ENCODE results near the gene MIEF1. TPM values are rescaled to one million over a fixed set of nuclear protein-coding genes. Genes with fewer than 3 reads are reported as not detected.
A peak's percentile ranks its signal among the peaks of the same experiment; 100 is the strongest.
"Not testable (repeated sequence)": the region's sequence is repeated elsewhere in the genome, so short reads cannot be mapped to it uniquely, and the experiment has no call there.

The MIEF1 gene
- total and polyA plus RNA-seq, 5 donors: 9.0 to 22.2 (median 17.2) TPM

DNA sequence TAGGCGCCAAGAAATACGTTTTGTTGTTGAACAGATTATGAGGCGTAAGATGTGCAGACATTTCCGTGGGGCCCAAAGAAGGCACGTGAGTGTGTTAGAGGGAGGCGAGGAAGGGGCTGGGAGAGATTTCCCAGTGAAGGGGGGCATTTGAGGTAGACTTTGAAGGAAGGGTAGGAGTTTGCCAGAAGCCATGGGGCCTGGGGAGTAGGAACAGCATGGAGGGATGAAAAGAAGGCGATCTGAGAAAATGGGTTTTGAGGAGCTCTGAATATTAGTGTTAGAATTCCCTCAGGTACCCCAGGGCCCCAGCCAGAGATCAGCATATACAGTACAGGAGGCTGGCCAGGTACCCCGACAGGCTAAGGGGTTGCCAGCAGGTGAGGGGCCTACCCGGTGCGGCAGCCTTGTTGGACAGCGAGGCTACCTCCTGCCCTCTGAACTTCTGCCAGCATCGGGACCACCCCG is 414 bp upstream of the MIEF1 start:
- intact Hi-C loops (cut with DNase I): loop anchor here in 1 of 4 donors (10.0 kb wide), 1 partner anchor 117 kb away; no protein-coding TSS in a partner anchor
- DNase-seq (peak in 1 of 3 donors; percentile 16), ATAC-seq (no peak)
- H3K9me3 ChIP-seq (ENCODE audit: control insufficient read depth, low read length): no peaks in the 10 kb centered on the region
- no peaks in the 10 kb centered on the region for H3K27me3 ChIP-seq (ENCODE audit: control insufficient read depth, insufficient read depth)
- 25% methylated on average over 13 of the region's 13 CpGs for WGBS
- H3K4me1 ChIP-seq (ENCODE audit: control insufficient read depth, insufficient read depth, low read length): peaks cover 8% of the 10 kb centered on the region
- peak overlapping the region; percentile 86 for H3K4me3 ChIP-seq (ENCODE audit: low read length)
- H3K27ac ChIP-seq (ENCODE audit: low read length): peak overlapping the region; percentile 95

DNA sequence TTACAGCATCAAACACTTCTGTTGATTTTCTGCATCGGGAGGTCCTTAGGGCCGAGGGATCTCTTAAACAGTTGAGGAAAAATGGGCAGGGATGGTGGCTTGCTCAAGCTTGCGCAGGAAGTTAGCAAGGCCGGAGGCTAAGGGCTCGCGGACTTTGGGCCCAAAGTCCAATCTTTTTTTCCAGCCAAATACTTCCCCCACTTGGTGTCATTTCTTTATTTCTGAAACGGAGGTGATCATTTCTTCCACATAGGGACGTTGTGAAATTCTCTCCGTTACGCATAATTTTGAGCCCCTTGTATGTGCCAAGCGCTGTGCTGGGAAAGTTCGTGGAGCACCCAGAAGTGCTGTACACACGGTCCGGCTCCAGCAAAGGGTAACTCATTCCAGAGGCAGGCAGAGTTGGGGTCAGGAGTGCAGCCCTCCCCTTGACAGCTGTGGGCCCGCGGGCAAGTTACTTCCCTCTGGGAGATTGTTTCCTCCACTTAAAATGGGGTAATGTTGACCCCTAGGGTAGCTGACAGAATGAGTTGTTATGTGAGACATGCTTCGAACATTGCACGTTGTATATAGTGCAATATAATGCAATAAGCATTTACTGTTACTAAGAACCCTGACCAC is 809 bp downstream of the MIEF1 start:
- 7% methylated on average over 18 of the region's 18 CpGs for WGBS
- ATAC-seq (no peak), DNase-seq (peak in 2 of 3 donors; percentile 26 to 35)
- Histone ChIP-seq H3K27ac (ENCODE audit: low read length) (peak overlapping the region; percentile 80), H3K4me3 (ENCODE audit: low read length) (peak overlapping the region; percentile 86), H3K27me3 (ENCODE audit: control insufficient read depth, insufficient read depth) (no peaks in the 10 kb centered on the region), H3K9me3 (ENCODE audit: control insufficient read depth, low read length) (no peaks in the 10 kb centered on the region), H3K4me1 (ENCODE audit: control insufficient read depth, insufficient read depth, low read length) (peaks cover 8% of the 10 kb centered on the region)
- intact Hi-C loops (cut with DNase I): loop anchor here in 1 of 4 donors (10.0 kb wide), 1 partner anchor 118 kb away; no protein-coding TSS in a partner anchor

DNA sequence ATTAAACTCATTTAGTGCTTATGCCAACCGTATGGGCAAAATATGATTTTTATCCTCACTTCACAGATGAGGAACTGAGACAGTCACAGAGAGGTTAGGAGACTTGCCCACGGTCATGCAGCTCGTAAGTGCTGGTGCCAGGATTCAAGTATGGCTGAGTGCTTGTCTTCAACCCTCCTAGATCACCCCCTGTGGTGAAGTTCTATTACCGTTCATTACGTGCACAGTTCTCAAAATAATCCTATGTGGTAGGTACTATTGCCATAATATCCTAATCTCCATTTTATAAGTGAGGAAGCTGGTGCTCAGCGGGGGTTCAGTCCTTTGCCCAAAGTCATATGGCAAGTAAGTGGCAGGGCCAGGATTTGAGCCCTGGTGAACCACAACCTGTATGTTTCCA is 1.5 kb downstream of the MIEF1 start:
- Histone ChIP-seq H3K9me3 (ENCODE audit: control insufficient read depth, low read length) (no peaks in the 10 kb centered on the region), H3K4me3 (ENCODE audit: low read length) (peak overlapping the region; percentile 86), H3K4me1 (ENCODE audit: control insufficient read depth, insufficient read depth, low read length) (peaks cover 6% of the 10 kb centered on the region), H3K27me3 (ENCODE audit: control insufficient read depth, insufficient read depth) (no peaks in the 10 kb centered on the region), H3K27ac (ENCODE audit: low read length) (no peak overlapping the region)
- WGBS: 63% methylated on average over 6 of the region's 6 CpGs
- intact Hi-C loops (cut with DNase I): loop anchor here in 1 of 4 donors (10.0 kb wide), 1 partner anchor 119 kb away; no protein-coding TSS in a partner anchor
- no peak for ATAC-seq
- DNase-seq: no peak

DNA sequence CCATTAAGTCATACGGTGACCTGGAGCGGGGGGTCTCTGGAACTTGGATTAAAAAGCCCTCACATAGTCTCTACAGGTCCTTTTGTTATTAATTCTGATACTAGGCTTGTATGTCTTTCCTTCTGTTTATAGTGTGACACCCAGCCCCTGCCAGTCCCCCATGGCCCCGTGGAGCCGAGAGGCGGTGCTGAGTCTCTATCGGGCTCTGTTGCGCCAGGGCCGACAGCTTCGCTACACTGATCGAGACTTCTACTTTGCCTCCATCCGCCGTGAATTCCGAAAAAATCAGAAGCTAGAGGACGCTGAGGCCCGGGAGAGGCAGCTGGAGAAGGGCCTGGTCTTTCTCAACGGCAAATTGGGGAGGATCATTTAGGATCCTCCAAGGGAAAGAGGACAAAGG is 2.0 kb downstream of the MIEF1 start:
- DNase-seq (peak in 2 of 3 donors; percentile 7 to 56), ATAC-seq (no peak)
- Histone ChIP-seq H3K9me3 (ENCODE audit: control insufficient read depth, low read length) (no peaks in the 10 kb centered on the region), H3K27ac (ENCODE audit: low read length) (no peak overlapping the region), H3K4me1 (ENCODE audit: control insufficient read depth, insufficient read depth, low read length) (peaks cover 6% of the 10 kb centered on the region), H3K27me3 (ENCODE audit: control insufficient read depth, insufficient read depth) (no peaks in the 10 kb centered on the region), H3K4me3 (ENCODE audit: low read length) (no peak overlapping the region)
- WGBS: 91% methylated on average over 16 of the region's 16 CpGs
- intact Hi-C loops (cut with DNase I): loop anchor here in 1 of 4 donors (10.0 kb wide), 1 partner anchor 119 kb away; no protein-coding TSS in a partner anchor

DNA sequence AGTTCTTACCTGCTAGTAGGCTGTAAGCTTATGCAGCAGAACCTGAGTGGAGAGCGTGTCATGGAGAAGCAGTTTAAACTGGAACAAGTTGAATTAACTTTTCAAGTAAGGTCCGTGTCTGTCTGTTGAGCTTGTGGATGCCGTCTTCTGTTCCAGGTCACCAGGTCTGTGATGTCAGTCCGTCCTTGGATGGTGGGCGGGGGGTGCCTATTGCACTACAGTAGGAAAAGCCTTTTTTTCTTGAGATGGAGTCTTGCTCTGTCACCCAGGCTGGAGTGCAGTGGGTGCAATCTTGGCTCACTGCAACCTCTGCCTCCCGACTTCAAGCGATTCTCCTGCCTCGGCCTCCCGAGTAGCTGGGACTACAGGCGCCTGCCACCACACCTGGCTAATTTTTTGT is 4.9 kb downstream of the MIEF1 start:
- DNase-seq: peak in 1 of 3 donors; percentile 10
- not testable (repeated sequence) for H3K27me3 ChIP-seq (ENCODE audit: control insufficient read depth, insufficient read depth); ATAC-seq; H3K9me3 ChIP-seq (ENCODE audit: control insufficient read depth, low read length); H3K4me3 ChIP-seq (ENCODE audit: low read length); H3K27ac ChIP-seq (ENCODE audit: low read length); H3K4me1 ChIP-seq (ENCODE audit: control insufficient read depth, insufficient read depth, low read length)
- 72% methylated on average over 10 of the region's 10 CpGs for WGBS
- intact Hi-C loops (cut with DNase I): loop anchor here in 1 of 4 donors (10.0 kb wide), 1 partner anchor 122 kb away; no protein-coding TSS in a partner anchor

DNA sequence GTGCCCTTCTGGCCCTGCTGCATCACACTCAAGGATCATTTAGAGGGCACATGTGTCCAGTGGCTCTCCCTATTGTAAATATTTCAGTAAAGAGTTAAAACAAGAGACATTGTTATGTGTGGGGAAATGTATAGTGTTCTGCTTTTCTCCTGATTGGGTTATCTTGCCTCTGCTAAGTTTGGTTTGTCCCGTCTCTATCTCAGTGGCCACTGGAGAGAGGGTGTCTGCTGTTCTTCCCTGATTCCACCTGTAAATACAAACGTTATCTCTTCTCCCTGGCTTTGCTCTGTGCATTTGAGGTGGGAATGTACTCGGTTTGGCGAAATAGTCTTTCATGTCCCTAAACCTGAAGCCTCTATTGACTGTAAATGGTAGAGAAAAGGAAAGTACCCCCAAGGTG is 6.3 kb downstream of the MIEF1 start:
- no peaks in the 10 kb centered on the region for H3K9me3 ChIP-seq (ENCODE audit: control insufficient read depth, low read length)
- peaks cover 2% of the 10 kb centered on the region for H3K4me1 ChIP-seq (ENCODE audit: control insufficient read depth, insufficient read depth, low read length)
- intact Hi-C loops (cut with DNase I): loop anchor here in 1 of 4 donors (10.0 kb wide), 1 partner anchor 124 kb away; no protein-coding TSS in a partner anchor
- 61% methylated on average over 4 of the region's 4 CpGs for WGBS
- ATAC-seq (no peak), DNase-seq (peak in 1 of 3 donors; percentile 2)
- H3K27me3 ChIP-seq (ENCODE audit: control insufficient read depth, insufficient read depth): no peaks in the 10 kb centered on the region
- H3K27ac ChIP-seq (ENCODE audit: low read length): no peak overlapping the region
- H3K4me3 ChIP-seq (ENCODE audit: low read length): no peak overlapping the region

DNA sequence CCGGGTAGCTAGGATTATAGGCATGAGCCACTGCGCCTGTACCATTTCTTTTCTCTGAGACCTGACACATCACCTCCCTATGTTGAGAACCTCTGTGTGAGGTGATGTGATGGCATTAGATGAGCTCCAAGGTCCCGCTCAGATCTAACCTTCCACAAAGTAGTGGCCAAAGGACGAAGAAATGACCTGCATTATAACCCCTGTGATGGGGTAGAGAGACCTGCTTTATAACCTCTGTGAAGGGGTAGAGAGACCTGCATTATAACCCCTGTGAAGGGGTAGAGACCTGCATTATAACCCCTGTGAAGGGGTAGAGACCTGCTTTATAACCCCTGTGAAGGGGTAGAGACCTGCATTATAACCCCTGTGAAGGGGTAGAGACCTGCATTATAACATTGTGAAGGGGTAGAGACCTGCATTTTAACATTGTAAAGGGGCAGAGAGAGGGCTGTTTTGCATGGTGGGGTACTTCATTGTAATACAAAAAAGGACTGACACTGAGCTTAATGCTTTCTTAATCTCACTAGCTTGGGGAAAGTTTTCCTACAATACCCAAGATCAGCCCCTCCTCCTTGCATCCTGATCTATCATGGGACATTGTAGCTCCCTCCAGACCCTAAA is 8.5 kb downstream of the MIEF1 start:
- intact Hi-C loops (cut with DNase I): loop anchor here in 2 of 4 donors (10.0 kb wide), 1 partner anchor 106 kb away; no protein-coding TSS in a partner anchor
- Histone ChIP-seq H3K27ac (ENCODE audit: low read length) (no peak overlapping the region), H3K4me3 (ENCODE audit: low read length) (no peak overlapping the region), H3K4me1 (ENCODE audit: control insufficient read depth, insufficient read depth, low read length) (peaks cover 2% of the 10 kb centered on the region), H3K27me3 (ENCODE audit: control insufficient read depth, insufficient read depth) (no peaks in the 10 kb centered on the region), H3K9me3 (ENCODE audit: control insufficient read depth, low read length) (no peaks in the 10 kb centered on the region)
- 91% methylated on average over 4 of the region's 4 CpGs for WGBS
- ATAC-seq (no peak), DNase-seq (no peak)

DNA sequence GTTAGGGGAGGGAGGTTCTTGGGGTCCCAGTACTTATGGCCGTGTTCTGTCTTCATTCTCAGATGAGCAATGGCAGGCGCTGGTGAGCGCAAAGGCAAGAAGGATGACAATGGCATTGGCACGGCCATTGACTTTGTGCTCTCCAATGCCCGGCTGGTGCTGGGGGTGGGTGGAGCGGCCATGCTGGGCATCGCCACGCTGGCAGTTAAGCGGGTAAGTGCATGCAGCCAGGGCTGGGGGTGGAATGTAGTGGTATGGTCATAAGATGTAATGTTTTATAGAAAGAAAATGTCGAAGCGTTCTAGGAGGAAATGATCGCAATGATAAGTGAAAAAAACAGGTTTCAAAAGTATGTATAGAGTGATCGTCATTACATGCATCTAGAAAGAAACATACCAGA is 9.1 kb downstream of the MIEF1 start:
- WGBS: 92% methylated on average over 13 of the region's 13 CpGs
- peak in 1 of 3 donors; percentile 52 for DNase-seq
- Histone ChIP-seq H3K27me3 (ENCODE audit: control insufficient read depth, insufficient read depth) (no peaks in the 10 kb centered on the region), H3K9me3 (ENCODE audit: control insufficient read depth, low read length) (no peaks in the 10 kb centered on the region), H3K27ac (ENCODE audit: low read length) (no peak overlapping the region), H3K4me1 (ENCODE audit: control insufficient read depth, insufficient read depth, low read length) (peaks cover 2% of the 10 kb centered on the region), H3K4me3 (ENCODE audit: low read length) (no peak overlapping the region)
- ATAC-seq: no peak
- intact Hi-C loops (cut with DNase I): loop anchor here in 2 of 4 donors (10.0 kb wide), 1 partner anchor 106 kb away; no protein-coding TSS in a partner anchor

DNA sequence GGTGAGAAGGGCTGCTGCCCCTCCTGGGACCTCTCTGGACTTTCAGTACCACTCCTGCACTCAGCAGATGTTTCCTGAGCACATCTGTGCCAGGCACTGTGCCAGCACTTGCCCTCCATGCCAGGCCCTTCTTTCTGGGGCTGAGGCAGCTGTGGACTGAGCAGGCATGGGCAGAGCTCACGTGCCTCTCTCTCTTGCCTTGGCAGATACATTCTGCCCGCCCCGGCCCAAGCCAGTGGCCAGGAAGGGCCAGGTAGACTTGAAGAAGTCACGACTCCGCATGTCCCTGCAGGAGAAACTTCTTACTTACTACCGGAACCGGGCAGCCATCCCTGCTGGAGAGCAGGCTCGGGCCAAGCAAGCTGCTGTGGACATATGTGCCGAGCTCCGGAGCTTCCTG is 9.9 kb downstream of the MIEF1 start:
- no peak overlapping the region for H3K4me3 ChIP-seq (ENCODE audit: low read length)
- no peak overlapping the region for H3K27ac ChIP-seq (ENCODE audit: low read length)
- H3K9me3 ChIP-seq (ENCODE audit: control insufficient read depth, low read length): no peaks in the 10 kb centered on the region
- H3K4me1 ChIP-seq (ENCODE audit: control insufficient read depth, insufficient read depth, low read length): peaks cover 2% of the 10 kb centered on the region
- peak in 1 of 3 donors; percentile 47 for DNase-seq
- intact Hi-C loops (cut with DNase I): loop anchor here in 2 of 4 donors (10.0 kb wide), 1 partner anchor 107 kb away; no protein-coding TSS in a partner anchor
- no peak for ATAC-seq
- no peaks in the 10 kb centered on the region for H3K27me3 ChIP-seq (ENCODE audit: control insufficient read depth, insufficient read depth)
- WGBS: 90% methylated on average over 10 of the region's 10 CpGs

DNA sequence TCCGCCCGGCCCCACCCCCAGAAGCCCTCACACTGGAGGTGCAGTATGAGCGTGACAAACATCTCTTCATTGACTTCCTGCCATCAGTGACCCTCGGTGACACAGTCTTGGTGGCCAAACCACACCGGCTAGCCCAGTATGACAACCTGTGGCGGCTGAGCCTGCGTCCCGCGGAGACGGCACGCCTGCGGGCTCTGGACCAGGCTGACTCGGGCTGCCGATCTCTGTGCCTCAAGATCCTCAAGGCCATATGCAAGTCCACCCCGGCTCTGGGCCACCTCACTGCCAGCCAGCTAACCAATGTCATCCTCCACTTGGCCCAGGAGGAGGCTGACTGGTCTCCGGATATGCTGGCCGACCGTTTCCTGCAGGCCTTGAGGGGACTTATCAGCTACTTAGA is 11.7 kb downstream of the MIEF1 start:
- intact Hi-C loops (cut with DNase I): loop anchor here in 2 of 4 donors (10.0 kb wide), 1 partner anchor 109 kb away; no protein-coding TSS in a partner anchor
- DNase-seq: peak in 1 of 3 donors; percentile 48
- Histone ChIP-seq H3K4me3 (ENCODE audit: low read length) (no peak overlapping the region), H3K4me1 (ENCODE audit: control insufficient read depth, insufficient read depth, low read length) (no peaks in the 10 kb centered on the region), H3K27me3 (ENCODE audit: control insufficient read depth, insufficient read depth) (no peaks in the 10 kb centered on the region), H3K9me3 (ENCODE audit: control insufficient read depth, low read length) (no peaks in the 10 kb centered on the region), H3K27ac (ENCODE audit: low read length) (no peak overlapping the region)
- ATAC-seq: peak in 1 of 2 donors; percentile 12
- 82% methylated on average over 18 of the region's 18 CpGs for WGBS

Data from right cardiac atrium (tissue), 5 donors.